Measurements from ENCODE around the gene GABRB2. TPM values are rescaled to one million over a fixed set of nuclear protein-coding genes. Genes with fewer than 3 reads are reported as not detected.

The GABRB2 gene
- total and polyA plus RNA-seq, 8 donors = 0.05 to 0.41 (median 0.17) TPM; not detected in 3

- no peaks in the 10 kb centered on the region for H3K9me3 ChIP-seq
- intact Hi-C loops (cut with DNase I) = no loop called here
- no peak for ATAC-seq
- DNase-seq = no peak
- H3K27ac ChIP-seq = no peak overlapping the region
- no peak overlapping the region for H3K4me3 ChIP-seq
- TF ChIP-seq CTCF (IDR thresholded peaks at IDR 0.05) = no peak
- H3K27me3 ChIP-seq = no peaks in the 10 kb centered on the region
- FAIRE-seq = no peak
- no peaks in the 10 kb centered on the region for H3K36me3 ChIP-seq
- H3K4me1 ChIP-seq = no peaks in the 10 kb centered on the region
These were observed 250.7 kb downstream of the GABRB2 start for GRCh38 chr5:161295721-161296250.

GRCh38 chr5:161288071-161288470 lies 258.5 kb downstream of the GABRB2 start:
- no peak for TF ChIP-seq CTCF (IDR thresholded peaks at IDR 0.05)
- WGBS, 2 donors = 78 to 86% methylated on average over 3 of the region's 3 CpGs
- FAIRE-seq (no peak), ATAC-seq (no peak), DNase-seq (no peak)
- H3K9me3 ChIP-seq = no peaks in the 10 kb centered on the region
- no peak overlapping the region for H3K27ac ChIP-seq
- intact Hi-C loops (cut with DNase I) = no loop called here
- no peaks in the 10 kb centered on the region for H3K27me3 ChIP-seq
- H3K4me1 ChIP-seq = no peaks in the 10 kb centered on the region
- H3K4me3 ChIP-seq = no peak overlapping the region
- H3K36me3 ChIP-seq = no peaks in the 10 kb centered on the region

GRCh38 chr5:161287436-161287835 lies 259.1 kb downstream of the GABRB2 start:
- Histone ChIP-seq H3K27ac (no peak overlapping the region), H3K4me1 (no peaks in the 10 kb centered on the region), H3K36me3 (no peaks in the 10 kb centered on the region), H3K27me3 (no peaks in the 10 kb centered on the region), H3K4me3 (no peak overlapping the region), H3K9me3 (no peaks in the 10 kb centered on the region)
- ATAC-seq = no peak
- no peak for TF ChIP-seq CTCF (IDR thresholded peaks at IDR 0.05)
- WGBS, 2 donors = 37 to 48% methylated on average over 1 of the region's 1 CpG
- no peak for DNase-seq
- no peak for FAIRE-seq
- intact Hi-C loops (cut with DNase I) = no loop called here

GRCh38 chr5:161286066-161286655 lies 260.4 kb downstream of the GABRB2 start:
- Histone ChIP-seq H3K36me3 (no peaks in the 10 kb centered on the region), H3K27ac (no peak overlapping the region), H3K27me3 (no peaks in the 10 kb centered on the region), H3K9me3 (no peaks in the 10 kb centered on the region), H3K4me1 (no peaks in the 10 kb centered on the region), H3K4me3 (no peak overlapping the region)
- DNase-seq (no peak), ATAC-seq (no peak), FAIRE-seq (no peak)
- intact Hi-C loops (cut with DNase I) = no loop called here
- TF ChIP-seq CTCF (IDR thresholded peaks at IDR 0.05) = no peak
- 82 to 97% methylated on average over 3 of the region's 3 CpGs for WGBS, 2 donors

GRCh38 chr5:161284445-161284844 lies 262.1 kb downstream of the GABRB2 start:
- WGBS, 2 donors = 93 to 98% methylated on average over 2 of the region's 2 CpGs
- TF ChIP-seq CTCF (IDR thresholded peaks at IDR 0.05) = no peak
- no peaks in the 10 kb centered on the region for H3K36me3 ChIP-seq
- H3K4me3 ChIP-seq = no peak overlapping the region
- H3K9me3 ChIP-seq = no peaks in the 10 kb centered on the region
- no peaks in the 10 kb centered on the region for H3K4me1 ChIP-seq
- DNase-seq = no peak
- intact Hi-C loops (cut with DNase I) = no loop called here
- no peak for ATAC-seq
- FAIRE-seq = no peak
- no peak overlapping the region for H3K27ac ChIP-seq
- H3K27me3 ChIP-seq = no peaks in the 10 kb centered on the region

Data from pancreas (tissue), 10 donors.